Thyroid gland (tissue), 4 donors: ENCODE results near the gene FCER2.

ENCODE experiments used
- CTCF ChIP-seq, 6 experiments: fragments of 200-600 bp in 3 of 6; fragments of 450-650 bp in 3 of 6; sonication (generic) in 3 of 6; IDR thresholded peaks; one replicate each; pipeline ENCODE4 v1.5.1; 2016 to 2019; ENCODE audit warnings: antibody characterized with exemption in 6 of 6, mild to moderate bottlenecking in 2 of 6, inconsistent platforms in 1 of 6, moderate library complexity in 1 of 6
- POLR2A ChIP-seq, 2 donors: fragments of 450-650 bp; IDR thresholded peaks; one replicate each; pipeline ENCODE4 v1.6.1; 2017; ENCODE audit warnings: antibody characterized with exemption in 2 of 2, mild to moderate bottlenecking in 2 of 2, moderate library complexity in 1 of 2

GRCh38 chr19:7742575-7742974, 40.6 kb upstream of the FCER2 start:
- TF ChIP-seq CTCF (IDR thresholded peaks at IDR 0.05) = no peak
- no peak for TF ChIP-seq POLR2A (IDR thresholded peaks at IDR 0.05)
